Renal pelvis (tissue), 12 donors: Measurements from ENCODE around the gene DSTYK. TPM values are rescaled to one million over a fixed set of nuclear protein-coding genes. Genes with fewer than 3 reads are reported as not detected.

Source experiments
- DNase-seq: peaks from one replicate; pipeline ENCODE4 v3.0.0-alpha.2; 2013
- long read RNA-seq, 16 experiments: transcript quantifications; one replicate each; lab custom pipeline, GENCODE V29; 2026
- polyA plus RNA-seq, 3 donors: library from polyadenylated mRNA; unstranded; fragments of 120-200 nt; gene quantifications; one replicate each; pipeline ENCODE4 v1.2.1, GENCODE V29; 2013; ENCODE audit not compliant: insufficient read length in 3 of 3

Gene DSTYK, protein sequence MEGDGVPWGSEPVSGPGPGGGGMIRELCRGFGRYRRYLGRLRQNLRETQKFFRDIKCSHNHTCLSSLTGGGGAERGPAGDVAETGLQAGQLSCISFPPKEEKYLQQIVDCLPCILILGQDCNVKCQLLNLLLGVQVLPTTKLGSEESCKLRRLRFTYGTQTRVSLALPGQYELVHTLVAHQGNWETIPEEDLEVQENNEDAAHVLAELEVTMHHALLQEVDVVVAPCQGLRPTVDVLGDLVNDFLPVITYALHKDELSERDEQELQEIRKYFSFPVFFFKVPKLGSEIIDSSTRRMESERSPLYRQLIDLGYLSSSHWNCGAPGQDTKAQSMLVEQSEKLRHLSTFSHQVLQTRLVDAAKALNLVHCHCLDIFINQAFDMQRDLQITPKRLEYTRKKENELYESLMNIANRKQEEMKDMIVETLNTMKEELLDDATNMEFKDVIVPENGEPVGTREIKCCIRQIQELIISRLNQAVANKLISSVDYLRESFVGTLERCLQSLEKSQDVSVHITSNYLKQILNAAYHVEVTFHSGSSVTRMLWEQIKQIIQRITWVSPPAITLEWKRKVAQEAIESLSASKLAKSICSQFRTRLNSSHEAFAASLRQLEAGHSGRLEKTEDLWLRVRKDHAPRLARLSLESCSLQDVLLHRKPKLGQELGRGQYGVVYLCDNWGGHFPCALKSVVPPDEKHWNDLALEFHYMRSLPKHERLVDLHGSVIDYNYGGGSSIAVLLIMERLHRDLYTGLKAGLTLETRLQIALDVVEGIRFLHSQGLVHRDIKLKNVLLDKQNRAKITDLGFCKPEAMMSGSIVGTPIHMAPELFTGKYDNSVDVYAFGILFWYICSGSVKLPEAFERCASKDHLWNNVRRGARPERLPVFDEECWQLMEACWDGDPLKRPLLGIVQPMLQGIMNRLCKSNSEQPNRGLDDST
- polyA plus RNA-seq: 10 to 100 TPM; 15.2 to 20.8 (median 18.0) TPM
- long read RNA-seq, donor 1, full-length matches to known transcripts: 5 of 5 reads
- long read RNA-seq, donor 1, partial matches to known transcripts: 0 of 5 reads
- long read RNA-seq, donor 1, other reads (novel, unspliced or antisense): 0 of 5 reads
- long read RNA-seq, donor 2, full-length matches to known transcripts: 1 of 1 reads
- long read RNA-seq, donor 2, partial matches to known transcripts: 0 of 1 reads
- long read RNA-seq, donor 2, other reads (novel, unspliced or antisense): 0 of 1 reads
- long read RNA-seq, donor 3, full-length matches to known transcripts: 1 of 1 reads
- long read RNA-seq, donor 3, partial matches to known transcripts: 0 of 1 reads
- long read RNA-seq, donor 3, other reads (novel, unspliced or antisense): 0 of 1 reads
- long read RNA-seq, donor 4, full-length matches to known transcripts: 1 of 1 reads
- long read RNA-seq, donor 4, partial matches to known transcripts: 0 of 1 reads
- long read RNA-seq, donor 4, other reads (novel, unspliced or antisense): 0 of 1 reads
- long read RNA-seq, donor 5, full-length matches to known transcripts: 2 of 2 reads
- long read RNA-seq, donor 5, partial matches to known transcripts: 0 of 2 reads
- long read RNA-seq, donor 5, other reads (novel, unspliced or antisense): 0 of 2 reads
- long read RNA-seq, donor 6, full-length matches to known transcripts: 3 of 3 reads
- long read RNA-seq, donor 6, partial matches to known transcripts: 0 of 3 reads
- long read RNA-seq, donor 6, other reads (novel, unspliced or antisense): 0 of 3 reads
- long read RNA-seq, donor 7, full-length matches to known transcripts: 1 of 1 reads
- long read RNA-seq, donor 7, partial matches to known transcripts: 0 of 1 reads
- long read RNA-seq, donor 7, other reads (novel, unspliced or antisense): 0 of 1 reads
- long read RNA-seq, donor 8, full-length matches to known transcripts: 1 of 1 reads
- long read RNA-seq, donor 8, partial matches to known transcripts: 0 of 1 reads
- long read RNA-seq, donor 8, other reads (novel, unspliced or antisense): 0 of 1 reads
- long read RNA-seq, donor 9, full-length matches to known transcripts: 3 of 3 reads
- long read RNA-seq, donor 9, partial matches to known transcripts: 0 of 3 reads
- long read RNA-seq, donor 9, other reads (novel, unspliced or antisense): 0 of 3 reads
- long read RNA-seq, donor 10: 0 reads
- long read RNA-seq, donor 11, full-length matches to known transcripts: 2 of 2 reads
- long read RNA-seq, donor 11, partial matches to known transcripts: 0 of 2 reads
- long read RNA-seq, donor 11, other reads (novel, unspliced or antisense): 0 of 2 reads
- long read RNA-seq, donor 12, partial matches to known transcripts: 5 of 5 reads
- long read RNA-seq, donor 12, other reads (novel, unspliced or antisense): 0 of 5 reads
- long read RNA-seq, donor 13, full-length matches to known transcripts: 1 of 1 reads
- long read RNA-seq, donor 13, partial matches to known transcripts: 0 of 1 reads
- long read RNA-seq, donor 13, other reads (novel, unspliced or antisense): 0 of 1 reads
- long read RNA-seq, donor 14: 0 reads
- long read RNA-seq, donor 15, full-length matches to known transcripts: 2 of 2 reads
- long read RNA-seq, donor 15, partial matches to known transcripts: 0 of 2 reads
- long read RNA-seq, donor 15, other reads (novel, unspliced or antisense): 0 of 2 reads
- long read RNA-seq, donor 16, full-length matches to known transcripts: 1 of 1 reads
- long read RNA-seq, donor 16, partial matches to known transcripts: 0 of 1 reads
- long read RNA-seq, donor 16, other reads (novel, unspliced or antisense): 0 of 1 reads

DNA sequence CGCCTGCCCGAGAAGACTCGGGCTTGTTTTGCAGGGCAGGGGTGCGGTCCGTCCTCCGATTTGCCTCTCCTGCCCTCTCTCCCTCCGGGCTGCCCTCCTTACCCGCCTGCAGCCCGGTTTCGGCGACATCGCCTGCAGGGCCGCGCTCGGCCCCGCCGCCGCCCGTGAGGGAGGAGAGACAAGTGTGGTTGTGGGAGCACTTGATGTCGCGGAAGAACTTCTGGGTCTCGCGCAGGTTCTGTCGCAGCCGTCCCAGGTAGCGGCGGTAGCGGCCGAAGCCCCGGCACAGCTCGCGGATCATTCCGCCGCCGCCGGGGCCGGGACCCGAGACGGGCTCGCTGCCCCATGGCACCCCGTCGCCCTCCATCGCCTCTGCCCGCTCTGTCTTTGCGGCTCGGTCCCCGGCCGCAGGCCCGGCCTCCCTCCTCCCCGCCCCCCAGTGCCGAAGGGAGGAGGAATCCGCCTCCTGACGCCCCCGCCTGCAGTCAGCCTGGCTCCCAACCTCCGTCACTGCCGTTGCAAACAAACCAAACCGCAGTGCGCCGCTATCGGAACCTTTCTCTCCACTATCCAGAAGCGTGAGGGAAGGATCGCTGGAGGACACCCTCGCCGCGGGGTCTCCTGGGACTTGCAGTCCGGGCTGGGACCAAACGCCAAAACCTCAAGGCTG is at the start of gene DSTYK:
DSTYK (minus strand) TSS at position 534 of the 670 bp plus-strand sequence; CDS start at position 367, 167 bp downstream.
- DNase-seq: peak; percentile 96

DNA sequence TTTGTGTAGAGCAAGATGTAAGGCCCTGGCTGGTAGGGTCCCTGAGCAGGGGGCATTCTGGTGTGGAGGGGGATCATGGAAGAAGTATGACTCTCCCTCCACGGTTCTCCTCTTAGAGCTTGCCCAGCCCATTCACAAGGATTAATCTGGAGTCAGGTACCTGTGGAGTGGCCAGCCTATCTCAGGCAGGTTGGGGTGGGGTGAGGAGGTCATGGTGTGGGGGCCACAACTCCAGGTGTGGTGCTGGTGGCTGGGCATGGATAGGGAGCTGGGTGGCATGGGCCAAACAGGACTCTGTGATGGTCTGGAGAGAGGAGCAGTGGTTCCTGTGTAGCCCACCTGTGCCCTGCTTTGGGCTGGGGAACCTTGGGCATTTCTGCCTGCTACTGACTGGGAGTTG is 48.5 kb upstream of the DSTYK start:
- DNase-seq: no peak

DNA sequence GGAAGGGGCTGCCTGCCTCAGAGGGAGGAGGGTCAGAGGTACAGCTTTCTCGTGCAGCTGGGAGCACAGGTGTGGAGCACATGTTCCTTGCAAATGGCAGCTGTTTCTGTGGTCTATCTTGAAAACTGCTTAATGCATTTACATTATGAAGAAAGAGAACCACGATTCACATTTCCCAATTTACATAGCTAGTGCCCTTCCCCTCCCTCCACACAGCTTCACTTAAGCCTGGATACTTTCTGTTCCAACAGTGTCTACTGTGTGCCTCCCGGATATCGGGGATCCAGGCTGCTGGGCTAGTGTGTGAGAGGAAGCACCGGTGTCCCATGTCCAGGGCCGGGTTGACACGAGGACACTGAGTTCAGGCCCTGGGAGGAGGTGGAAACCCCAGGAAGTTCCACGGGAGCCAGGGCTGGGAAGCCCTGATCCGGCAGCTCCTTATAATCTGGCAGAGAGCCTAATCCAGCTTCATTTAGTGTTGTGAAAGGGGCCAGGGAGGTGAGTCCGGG is 47.9 kb upstream of the DSTYK start:
- DNase-seq: no peak

DNA sequence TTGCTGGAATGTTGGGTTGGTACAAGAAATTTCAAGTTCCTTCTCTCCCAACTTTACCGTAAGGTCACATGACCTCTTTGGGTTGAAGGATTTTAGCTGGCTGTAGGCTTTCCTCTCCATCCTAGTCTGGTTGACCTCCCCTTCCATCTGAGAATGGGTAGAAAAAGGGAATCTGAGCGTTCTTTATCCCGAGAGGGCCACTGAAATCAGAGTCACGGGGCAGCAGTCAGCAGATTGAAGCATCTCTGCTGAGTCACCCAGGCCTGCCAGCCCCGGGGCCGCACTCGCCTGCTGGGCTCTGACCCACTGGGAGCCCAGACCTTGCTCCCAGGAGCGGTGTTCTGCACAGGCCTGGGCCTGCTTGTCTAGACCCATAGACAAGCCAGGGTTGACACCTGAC is 47.2 kb upstream of the DSTYK start:
- DNase-seq: no peak

DNA sequence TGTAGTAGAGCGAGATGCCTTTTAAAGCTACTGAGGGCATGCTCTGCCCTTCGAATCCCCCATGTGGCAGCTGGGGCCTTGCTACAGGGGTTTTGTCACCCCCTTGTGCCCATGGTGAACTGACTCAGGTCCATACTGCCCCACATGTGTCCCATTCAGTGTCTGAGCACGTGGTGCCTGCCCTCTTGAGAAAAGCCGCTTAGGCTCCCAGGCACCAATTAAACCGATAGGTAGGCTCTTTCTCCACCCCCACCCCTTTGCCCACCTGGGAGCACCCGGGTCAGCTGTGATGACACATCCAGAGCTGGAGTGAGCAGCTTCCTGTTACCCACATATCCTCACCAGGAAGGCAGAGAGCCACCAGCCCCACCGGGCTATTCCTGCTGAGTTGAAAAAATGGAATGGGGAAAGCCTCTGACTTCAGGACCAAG is 46.8 kb upstream of the DSTYK start:
- no peak for DNase-seq

DNA sequence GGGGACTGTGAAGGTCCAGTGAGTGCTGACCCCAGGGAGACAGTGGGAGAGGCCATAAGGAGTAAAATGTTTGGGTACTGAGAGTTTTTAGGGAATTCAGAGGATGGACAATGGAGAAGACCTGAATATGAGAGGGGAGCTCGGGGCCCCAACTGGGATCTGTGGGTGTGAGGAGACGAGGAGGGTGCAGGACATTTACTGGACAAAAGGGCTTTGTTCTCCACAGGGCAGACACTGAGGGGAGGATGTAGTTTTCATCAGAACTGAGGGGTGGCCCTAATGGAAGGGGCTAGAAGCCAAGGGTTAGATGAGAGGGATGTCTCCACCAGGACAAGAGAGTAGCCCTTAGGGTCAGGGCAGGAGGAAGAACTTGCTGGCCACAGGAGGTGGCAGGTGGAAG is 46.2 kb upstream of the DSTYK start:
- DNase-seq: no peak

DNA sequence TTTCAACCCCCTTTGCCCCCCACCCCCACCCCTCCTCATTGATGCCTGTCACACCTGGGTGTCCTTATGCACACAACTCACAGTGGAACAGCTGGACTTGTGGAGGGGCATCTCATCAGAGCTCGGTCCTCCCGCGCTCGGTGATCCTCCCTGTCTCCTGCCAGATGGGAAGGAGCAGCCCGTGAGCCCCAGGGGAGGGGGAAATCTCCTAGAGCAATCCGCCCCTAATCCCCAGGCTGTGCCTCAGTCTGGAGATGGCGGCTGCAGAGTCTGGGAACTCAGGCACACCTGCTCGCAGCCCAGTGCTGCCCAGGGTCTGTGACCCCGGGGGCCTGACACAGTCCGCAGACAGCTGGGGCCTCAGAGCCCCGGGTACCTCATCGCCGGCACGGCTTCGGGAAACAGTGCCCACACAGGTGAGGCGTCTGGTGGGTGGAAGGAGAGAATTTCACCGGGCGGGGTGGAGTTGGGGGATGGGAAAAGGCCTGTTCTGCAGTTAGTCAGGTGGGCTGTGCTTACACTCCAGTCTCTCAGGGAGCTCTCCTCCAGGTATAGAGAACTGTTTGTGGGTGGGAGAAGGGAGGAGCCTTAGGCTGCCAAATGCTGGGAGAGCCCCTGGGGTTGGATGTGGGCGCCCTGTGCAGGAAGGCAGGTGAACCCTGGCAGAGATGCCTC is 45.6 kb upstream of the DSTYK start:
- DNase-seq: no peak

DNA sequence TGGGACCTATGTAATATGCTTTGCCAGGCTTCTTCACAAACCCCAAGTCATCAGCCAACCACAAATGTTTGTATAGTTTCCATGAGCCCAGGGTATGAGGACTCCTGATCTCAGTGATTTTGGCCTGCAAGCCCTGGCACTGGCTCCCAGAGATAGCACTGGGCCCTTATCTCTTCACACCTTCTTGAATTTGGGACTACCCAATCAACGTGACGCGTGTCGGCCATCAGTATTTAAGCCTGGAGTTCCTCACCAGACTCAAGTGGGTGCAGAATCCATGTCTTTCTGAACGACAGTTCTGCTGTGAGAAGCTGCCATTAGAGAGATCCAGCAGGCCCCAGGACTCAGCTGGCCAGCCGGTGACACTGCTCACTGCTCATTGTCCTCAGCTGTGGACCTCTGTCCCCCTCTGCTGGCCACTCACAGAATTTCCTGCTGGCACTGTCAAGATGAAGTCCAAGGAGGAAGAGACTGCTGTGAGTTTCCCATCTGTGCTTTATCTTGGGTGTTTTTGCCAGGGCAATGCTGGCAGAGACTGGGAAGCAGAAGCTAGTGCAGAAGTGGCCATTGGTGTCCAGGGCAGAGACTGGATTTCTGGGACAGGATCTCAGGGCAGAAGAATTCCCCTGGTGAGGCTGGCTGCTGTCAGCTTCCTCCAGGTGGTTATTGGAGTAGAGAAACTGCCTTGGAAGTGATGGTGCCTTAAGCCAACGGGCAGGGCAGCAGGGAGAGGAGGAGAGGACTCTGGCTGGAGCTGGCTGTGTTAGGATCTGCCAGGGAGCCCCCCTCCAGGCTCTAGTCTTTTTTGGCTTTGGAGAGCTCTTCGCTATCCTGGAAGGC is 44.7 kb upstream of the DSTYK start:
- peak; percentile 84 for DNase-seq

DNA sequence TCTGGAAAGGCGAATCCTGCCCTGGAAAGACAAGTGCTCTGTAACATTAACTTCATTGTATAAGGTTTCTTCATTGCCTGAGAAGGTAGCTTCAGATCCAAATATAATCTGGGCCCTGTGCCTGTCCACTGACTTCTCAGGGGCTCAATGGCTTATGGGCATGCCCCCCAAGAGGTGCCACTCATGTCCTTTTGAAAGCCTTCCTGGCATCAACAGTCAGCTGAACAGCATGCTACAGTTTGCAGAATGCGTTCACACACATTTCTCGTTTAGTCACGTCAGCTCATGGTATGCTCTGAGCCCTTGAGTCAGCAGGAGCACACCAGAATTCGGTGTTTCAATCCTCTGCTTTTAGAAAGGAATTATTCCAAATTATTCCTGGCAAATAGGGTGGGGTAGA is 40.1 kb upstream of the DSTYK start:
- DNase-seq: no peak

DNA sequence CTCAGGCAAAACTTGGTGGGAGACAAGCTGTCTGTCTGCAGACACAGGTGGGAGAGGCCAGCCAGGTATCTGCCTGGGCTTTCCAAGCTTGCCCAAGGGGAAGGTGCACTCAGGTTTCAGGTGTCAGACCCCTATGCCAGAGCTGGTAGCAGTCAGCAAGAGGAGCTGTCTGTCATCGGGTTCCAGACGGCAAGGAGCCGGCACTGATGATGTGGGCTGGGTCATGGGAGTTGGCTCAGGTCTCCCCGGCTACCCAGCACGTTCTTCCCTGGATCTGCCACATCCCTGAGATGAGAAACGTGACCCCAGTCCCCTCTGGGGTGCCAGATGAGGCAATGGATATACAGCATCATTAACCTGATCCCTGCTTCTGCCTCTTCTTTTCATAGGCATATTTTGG is 39.2 kb upstream of the DSTYK start:
- no peak for DNase-seq

DNA sequence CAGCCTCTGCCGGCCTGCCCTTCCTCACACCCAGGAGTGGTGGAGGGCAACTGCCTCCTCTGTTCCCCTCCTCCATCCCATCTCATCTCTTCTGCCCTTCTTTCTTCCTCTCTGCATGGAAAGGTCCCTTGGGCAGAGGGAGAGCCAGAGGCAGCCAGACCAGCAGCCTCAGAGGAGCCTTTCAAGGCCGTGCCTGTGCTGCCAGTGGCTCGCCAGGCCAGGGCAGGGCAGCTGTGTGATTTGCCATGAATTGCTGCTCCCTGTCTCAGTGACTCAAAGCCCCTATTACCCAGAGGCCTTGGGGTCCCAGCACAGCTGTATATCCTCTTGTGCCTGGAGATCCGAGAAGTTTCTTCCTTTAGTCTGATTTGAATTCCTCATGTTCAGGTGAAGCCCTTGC is 38.1 kb upstream of the DSTYK start:
- DNase-seq: no peak

DNA sequence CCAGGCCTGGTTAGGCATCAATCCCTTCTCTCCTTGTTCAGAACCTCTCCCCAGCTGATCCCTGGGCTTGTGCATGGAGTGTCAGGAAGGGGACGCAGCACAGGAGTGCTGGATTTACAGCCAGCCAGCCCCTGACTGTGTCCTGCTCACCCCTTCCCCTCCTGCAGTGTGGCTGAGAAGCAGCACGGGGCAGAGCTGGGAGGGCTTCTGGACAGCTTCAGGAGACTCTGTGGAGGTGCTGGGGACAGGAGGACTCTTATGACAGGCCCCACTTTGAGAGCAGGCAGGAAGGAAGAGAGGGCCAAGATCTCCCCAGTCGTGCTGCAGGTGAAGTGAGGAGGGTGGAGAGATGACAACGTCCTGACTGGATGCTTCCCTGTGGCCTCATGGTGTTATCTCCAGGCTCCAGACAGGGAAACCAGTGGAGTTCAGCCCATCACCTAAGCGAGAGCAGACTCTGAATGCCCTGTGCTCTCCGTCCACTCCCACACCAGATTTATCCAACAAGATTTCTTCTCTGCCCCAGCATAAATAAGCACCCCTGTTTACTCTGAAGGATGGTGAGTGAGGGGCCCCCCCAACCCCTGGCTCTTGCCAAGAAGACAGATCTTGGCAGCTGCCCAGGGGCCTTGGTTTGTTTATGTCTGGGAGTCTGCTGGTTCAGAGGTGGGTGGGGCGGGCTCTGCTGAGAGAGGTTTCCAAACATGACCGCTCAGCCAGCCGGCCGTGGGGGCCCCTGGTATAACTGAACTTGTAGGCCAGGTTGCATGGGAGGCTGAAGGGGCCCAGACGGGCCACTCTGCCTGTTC is 37.5 kb upstream of the DSTYK start:
- DNase-seq: no peak

DNA sequence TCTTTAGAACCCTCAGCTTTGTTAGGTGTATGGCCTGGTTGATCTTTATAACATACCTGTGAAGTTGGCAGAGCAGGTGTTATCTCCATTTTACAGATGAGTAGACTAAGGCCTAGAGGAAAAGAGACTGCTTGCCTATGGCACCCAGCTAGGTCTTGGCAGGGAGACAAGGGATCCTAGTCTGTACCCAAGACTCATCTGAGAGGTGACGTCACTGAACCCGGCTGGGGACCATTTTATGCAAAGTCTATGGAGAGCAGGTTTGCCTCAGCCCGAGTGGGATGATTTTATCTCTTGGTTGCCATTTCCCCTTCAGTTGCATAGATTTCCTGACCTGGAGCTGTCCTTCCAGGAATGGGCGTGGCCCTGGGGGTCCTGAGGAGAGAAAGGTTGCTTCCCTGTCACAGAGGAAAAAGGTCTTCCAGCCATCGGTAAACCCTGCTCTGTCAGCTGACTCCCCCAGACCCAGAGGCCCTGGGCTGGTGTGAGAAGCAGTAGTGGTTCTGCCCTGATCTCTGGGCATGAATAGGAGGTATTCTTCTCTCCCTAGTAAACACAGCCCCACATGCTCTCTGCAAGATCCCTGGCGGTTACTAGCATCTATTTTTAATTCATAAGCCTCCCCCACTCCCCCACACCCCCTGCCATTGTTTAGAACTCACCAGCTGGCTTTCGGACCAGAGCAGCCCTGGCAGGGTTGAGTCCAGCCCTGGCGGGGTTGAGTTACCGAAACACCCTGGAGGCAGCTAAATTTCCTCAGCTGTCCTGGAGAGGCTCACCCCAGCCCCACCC is 35.8 kb upstream of the DSTYK start:
- DNase-seq: no peak

DNA sequence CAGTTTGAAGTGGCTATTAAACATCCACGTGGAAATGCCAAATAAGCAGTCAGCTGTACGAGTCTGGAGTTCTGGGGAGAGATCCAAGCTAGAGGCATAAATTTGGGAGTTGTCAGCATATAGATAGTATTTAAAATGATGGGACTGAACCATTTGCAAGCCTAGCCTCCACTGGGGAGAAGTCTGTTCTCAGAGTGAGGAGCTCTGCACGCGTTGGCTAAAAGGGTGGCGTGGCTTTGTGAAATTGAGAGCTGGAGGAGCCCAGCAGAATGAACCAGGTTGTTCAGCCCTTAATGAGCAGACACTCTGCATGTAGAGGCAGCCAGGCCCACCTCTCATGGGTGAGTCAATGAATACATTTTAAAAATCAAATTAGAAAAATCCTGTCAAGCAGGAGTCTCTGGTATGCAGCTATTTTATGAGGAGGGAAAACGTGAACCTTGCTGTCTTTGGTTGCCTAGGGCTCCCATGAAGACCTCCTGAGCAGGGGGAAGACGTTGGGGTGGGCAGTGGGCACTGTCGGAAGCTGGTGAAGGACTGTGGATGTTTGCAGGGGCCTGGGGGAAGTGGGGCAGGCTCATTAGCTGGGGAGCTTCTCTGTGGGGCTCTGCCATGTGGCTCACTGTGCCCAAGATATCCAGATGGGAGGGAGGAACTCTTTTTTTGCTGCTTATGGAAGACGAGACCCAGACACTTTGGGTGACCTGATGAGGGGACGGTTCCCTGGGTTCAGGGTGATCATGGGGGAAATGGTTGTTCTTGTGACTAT is 35.0 kb upstream of the DSTYK start:
- DNase-seq: no peak
